Nephron (organoid): ENCODE data around the gene MRE11.

Source experiments
- H3K27ac Mint-ChIP-seq, 3 experiments: 2 replicates each; pipeline ENCODE4 v1.8.0; 2020; ENCODE audit warnings: mixed read lengths in 3 of 3, mild to moderate bottlenecking in 2 of 3, moderate library complexity in 1 of 3
- H3K27me3 Mint-ChIP-seq: 2 replicates; pipeline ENCODE4 v1.8.0; 2021; ENCODE audit warnings: low read depth, mild to moderate bottlenecking, moderate library complexity, mixed read lengths
- H3K36me3 Mint-ChIP-seq: 2 replicates; pipeline ENCODE4 v1.8.0; 2020; ENCODE audit warnings: low read depth, mixed read lengths
- H3K4me1 Mint-ChIP-seq: 2 replicates; pipeline ENCODE4 v1.8.0; 2020; ENCODE audit warnings: mixed read lengths
- H3K4me3 Mint-ChIP-seq, 3 experiments: 2 replicates each; pipeline ENCODE4 v1.8.0; 2020; ENCODE audit warnings: mild to moderate bottlenecking in 3 of 3, mixed read lengths in 3 of 3, moderate library complexity in 2 of 3
- H3K9me3 Mint-ChIP-seq: 2 replicates; pipeline ENCODE4 v1.8.0; 2020; ENCODE audit warnings: mixed read lengths
- CTCF ChIP-seq, 3 experiments: fragments of 200-600 bp; sonication (generic); IDR thresholded peaks; one replicate each; pipeline ENCODE4 v1.5.0; 2021; ENCODE audit warnings: antibody characterized with exemption in 3 of 3; ENCODE audit not compliant: unreplicated experiment in 3 of 3

MRE11 gene

GRCh38 chr11:94472916-94473799 is 20.5 kb downstream of the MRE11 start:
- no peak overlapping the region for H3K27ac Mint-ChIP-seq
- H3K27me3 Mint-ChIP-seq, result no peaks in the 10 kb centered on the region
- peaks cover 25% of the 10 kb centered on the region for H3K36me3 Mint-ChIP-seq
- TF ChIP-seq CTCF (IDR thresholded peaks at IDR 0.05; ENCODE audit: unreplicated experiment in 3 of 3), result no peak
- H3K4me1 Mint-ChIP-seq, result no peaks in the 10 kb centered on the region
- no peak overlapping the region for H3K4me3 Mint-ChIP-seq
- no peaks in the 10 kb centered on the region for H3K9me3 Mint-ChIP-seq

- Mint-ChIP-seq H3K4me1 (no peaks in the 10 kb centered on the region), H3K36me3 (peaks cover 30% of the 10 kb centered on the region), H3K4me3 (no peak overlapping the region), H3K27ac (no peak overlapping the region), H3K27me3 (no peaks in the 10 kb centered on the region), H3K9me3 (no peaks in the 10 kb centered on the region)
- no peak for TF ChIP-seq CTCF (IDR thresholded peaks at IDR 0.05; ENCODE audit: unreplicated experiment in 3 of 3)
Observed at GRCh38 chr11:94469416-94469815, 24.2 kb downstream of the MRE11 start.

- Mint-ChIP-seq H3K4me1 (no peaks in the 10 kb centered on the region), H3K27ac (no peak overlapping the region), H3K36me3 (peaks cover 49% of the 10 kb centered on the region), H3K4me3 (no peak overlapping the region), H3K27me3 (no peaks in the 10 kb centered on the region), H3K9me3 (no peaks in the 10 kb centered on the region)
- no peak for TF ChIP-seq CTCF (IDR thresholded peaks at IDR 0.05; ENCODE audit: unreplicated experiment in 3 of 3)
Observed at GRCh38 chr11:94459576-94459975, 34.1 kb downstream of the MRE11 start.

DNA sequence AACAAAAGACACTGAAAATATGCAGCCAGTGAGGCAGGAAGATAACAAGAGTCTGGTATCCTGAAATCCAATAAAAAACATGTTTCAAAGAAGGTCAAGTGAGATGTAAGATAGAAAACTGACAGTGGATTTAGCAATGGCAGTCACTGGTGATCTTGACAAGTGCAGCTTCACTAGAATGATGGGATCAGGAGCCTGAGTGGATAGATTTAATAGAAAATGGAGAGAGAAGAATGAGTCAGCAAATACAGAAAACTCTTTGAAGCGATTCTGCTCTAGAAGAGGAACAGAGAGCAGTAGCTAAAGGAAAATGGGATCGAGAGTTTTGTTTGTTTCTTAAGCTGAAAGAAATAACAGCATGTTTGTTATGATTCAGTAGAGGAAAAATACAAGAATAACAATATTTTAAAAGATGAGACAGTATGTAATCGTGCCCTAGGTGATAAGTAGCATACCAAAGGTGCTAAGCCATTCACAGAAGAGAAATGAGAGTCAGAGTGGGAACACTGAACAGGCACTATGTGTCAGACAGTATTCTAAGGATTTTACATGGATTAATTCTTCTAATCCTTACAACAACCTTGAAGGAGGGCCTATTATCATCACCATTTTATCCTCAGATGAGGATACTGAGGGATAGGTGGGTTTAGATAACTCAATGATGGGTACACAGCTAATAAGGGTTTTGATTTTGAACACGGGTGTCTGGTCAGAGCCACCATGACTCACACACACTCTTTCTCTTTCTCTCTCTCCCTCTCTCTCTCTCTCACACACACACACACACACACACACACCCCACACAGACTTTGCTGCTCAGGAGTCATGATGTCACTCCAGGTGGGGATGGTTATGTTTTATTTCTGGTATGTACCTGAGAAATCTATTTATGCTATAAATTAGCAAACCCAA is 36.3 kb downstream of the MRE11 start:
- no peak overlapping the region for H3K4me3 Mint-ChIP-seq
- TF ChIP-seq CTCF (IDR thresholded peaks at IDR 0.05; ENCODE audit: unreplicated experiment in 3 of 3), result no peak
- H3K9me3 Mint-ChIP-seq, result no peaks in the 10 kb centered on the region
- H3K36me3 Mint-ChIP-seq, result peaks cover 43% of the 10 kb centered on the region
- H3K27ac Mint-ChIP-seq, result no peak overlapping the region
- H3K27me3 Mint-ChIP-seq, result no peaks in the 10 kb centered on the region
- H3K4me1 Mint-ChIP-seq, result no peaks in the 10 kb centered on the region

DNA sequence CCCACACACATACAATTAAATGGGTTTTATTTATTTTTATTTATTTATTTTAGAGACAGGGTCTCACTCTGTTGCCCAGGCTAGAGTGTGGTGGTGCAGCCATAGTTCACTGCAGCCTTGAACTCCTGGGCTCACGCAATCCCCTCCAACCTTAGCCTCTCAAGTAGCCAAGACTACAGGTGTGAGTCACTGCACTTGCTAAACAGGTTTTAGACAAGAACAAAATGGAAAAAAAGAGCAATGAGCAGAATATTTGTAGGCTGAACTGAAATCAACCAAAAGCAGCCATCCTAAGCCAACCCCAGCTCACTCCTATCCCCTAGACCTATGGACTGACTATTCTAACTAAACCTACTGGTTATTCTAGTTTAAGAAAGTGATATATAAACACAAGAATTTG is 37.8 kb downstream of the MRE11 start:
- no peaks in the 10 kb centered on the region for H3K27me3 Mint-ChIP-seq
- no peak for TF ChIP-seq CTCF (IDR thresholded peaks at IDR 0.05; ENCODE audit: unreplicated experiment in 3 of 3)
- no peak overlapping the region for H3K27ac Mint-ChIP-seq
- no peak overlapping the region for H3K4me3 Mint-ChIP-seq
- no peaks in the 10 kb centered on the region for H3K9me3 Mint-ChIP-seq
- H3K4me1 Mint-ChIP-seq, result no peaks in the 10 kb centered on the region
- peaks cover 31% of the 10 kb centered on the region for H3K36me3 Mint-ChIP-seq
